HepG2 (cell line): ENCODE measurements around the gene CAMK1D. TPM values are rescaled to one million over a fixed set of nuclear protein-coding genes. Genes with fewer than 3 reads are reported as not detected.

Experiments
- ATAC-seq: fragments of 200-7000 bp; cut with Tn5 transposase; 3 replicates; pipeline ENCODE4 v1.9.1; 2020; ENCODE audit warnings: mild to moderate bottlenecking, moderate library complexity
- BruUV-seq: library from RNA; stranded (reverse); fragments of 400-500 nt; replicated peaks from 2 replicates; lab custom pipeline; 2021; lab: Mats Ljungman, UMichigan
- CTCF ChIA-PET: fragments of 300-600 bp; formaldehyde crosslinking; extraction: SDS; loops from one replicate; lab custom pipeline; 2021; ENCODE audit warnings: low total read pairs, inconsistent platforms, low intra/inter-chr PET ratio; lab: Yijun Ruan, JAX
- POLR2A ChIA-PET: fragments of 350-600 bp; sonication (Branson Sonifier 250); formaldehyde crosslinking; loops from one replicate; lab custom pipeline; 2020; ENCODE audit warnings: antibody characterized with exemption, inconsistent platforms; lab: Yijun Ruan, JAX
- DNase-seq: peaks from one replicate; pipeline ENCODE4 v3.0.0-alpha.2; 2015; ENCODE audit warnings: low spot score
- FAIRE-seq: peaks from 3 replicates; lab custom pipeline; 2011; peaks lifted over from hg19 to GRCh38; lab: Jason Lieb, UNC
- H2AFZ ChIP-seq: one replicate; pipeline ENCODE4 v1.6.1; 2011; ENCODE audit warnings: low read length, inconsistent platforms
- H3K27ac ChIP-seq: fragments of 300-600 bp; 3 replicates; pipeline ENCODE4 v1.8.0; 2011; ENCODE audit warnings: mixed run types, mild to moderate bottlenecking, mixed read lengths, low read length, inconsistent platforms; ENCODE audit not compliant: insufficient read depth; ENCODE audit errors: extremely low read length
- H3K27me3 ChIP-seq, 2 experiments: fragments of 200-600 bp in 1 of 2; 2 replicates in 1 of 2; 3 replicates in 1 of 2; pipeline versions ENCODE4 v1.6.0 to v1.8.0; 2011; ENCODE audit warnings: low read length in 2 of 2, mild to moderate bottlenecking in 2 of 2, moderate library complexity in 2 of 2, inconsistent platforms in 1 of 2; ENCODE audit not compliant: insufficient read depth in 2 of 2, control insufficient read depth in 1 of 2
- H3K36me3 ChIP-seq, 2 experiments: fragments of 200-600 bp in 1 of 2; replicated peaks in 1 of 2; 2 replicates in 1 of 2; 3 replicates in 1 of 2; pipeline versions ENCODE4 v1.5.1 to v1.8.0; 2011; ENCODE audit warnings: low read length in 2 of 2, inconsistent platforms in 1 of 2; ENCODE audit not compliant: insufficient read depth in 2 of 2, control insufficient read depth in 1 of 2
- H3K4me1 ChIP-seq: 2 replicates; pipeline ENCODE4 v1.5.1; 2012; ENCODE audit warnings: low read length, inconsistent platforms; ENCODE audit not compliant: insufficient read depth
- H3K4me2 ChIP-seq: 2 replicates; pipeline ENCODE4 v1.6.0; 2011; ENCODE audit warnings: low read depth, low read length, inconsistent platforms
- H3K4me3 ChIP-seq, 3 experiments: fragments of 200-600 bp in 1 of 3; sonication (generic), shearing (Covaris generic) in 1 of 3; replicated peaks in 1 of 3; 2 replicates each; pipeline ENCODE4 v1.5.1; 2011 to 2016; ENCODE audit warnings: low read length in 3 of 3, inconsistent platforms in 2 of 3, low read depth in 2 of 3, mild to moderate bottlenecking in 2 of 3, control low read depth in 1 of 3, mixed read lengths in 1 of 3; ENCODE audit not compliant: insufficient read depth in 1 of 3
- H3K79me2 ChIP-seq: one replicate; pipeline ENCODE4 v1.6.1; 2011; ENCODE audit warnings: low read length, inconsistent platforms; ENCODE audit not compliant: insufficient read depth
- H3K9ac ChIP-seq: 2 replicates; pipeline ENCODE4 v1.6.0; 2011; ENCODE audit warnings: mild to moderate bottlenecking, low read depth, low read length, inconsistent platforms; ENCODE audit not compliant: insufficient read depth
- H3K9me3 ChIP-seq: 2 replicates; pipeline ENCODE4 v1.5.1; 2012; ENCODE audit warnings: mild to moderate bottlenecking, low read length
- H4K20me1 ChIP-seq: 2 replicates; pipeline ENCODE4 v1.6.0; 2011; ENCODE audit warnings: inconsistent platforms, mild to moderate bottlenecking, low read length, moderate library complexity; ENCODE audit not compliant: insufficient read depth
- GATAD1 ChIP-seq: IDR thresholded peaks from 2 replicates; pipeline ENCODE4 v1.6.1; 2016; ENCODE audit warnings: missing genetic modification reagents, missing compliant biosample characterization
- KDM5A ChIP-seq: fragments of 200-600 bp; sonication (generic); IDR thresholded peaks from 2 replicates; pipeline ENCODE4 v1.7.0; 2018; ENCODE audit warnings: antibody characterized with exemption, mild to moderate bottlenecking, low read length, borderline replicate concordance
- KLF15 ChIP-seq: sonication (generic); formaldehyde crosslinking; IDR thresholded peaks from 2 replicates; pipeline ENCODE4 v1.8.1; 2023; ENCODE audit warnings: borderline replicate concordance, mild to moderate bottlenecking, inconsistent platforms, missing genetic modification reagents, mixed read lengths
- REXO4 ChIP-seq: sonication (generic); formaldehyde crosslinking; IDR thresholded peaks from 2 replicates; pipeline ENCODE4 v1.8.0; 2022; ENCODE audit warnings: missing genetic modification reagents, mild to moderate bottlenecking, borderline replicate concordance
- TBX3 ChIP-seq: fragments of 450-650 bp; IDR thresholded peaks from 2 replicates; pipeline ENCODE4 v1.6.1; 2017; ENCODE audit warnings: antibody characterized with exemption, mild to moderate bottlenecking, inconsistent platforms, borderline replicate concordance
- YEATS4 ChIP-seq: sonication (generic); formaldehyde crosslinking; IDR thresholded peaks from 2 replicates; pipeline ENCODE4 v1.4.0; 2020; ENCODE audit warnings: missing genetic modification reagents, borderline replicate concordance
- ZFP1 ChIP-seq: IDR thresholded peaks from 2 replicates; pipeline ENCODE4 v1.6.1; 2016
- ZFX ChIP-seq: sonication (generic); formaldehyde crosslinking; IDR thresholded peaks from 2 replicates; pipeline ENCODE4 v1.4.0; 2020; ENCODE audit warnings: mild to moderate bottlenecking, low read depth, missing genetic modification reagents, moderate library complexity
- ZNF256 ChIP-seq: sonication (generic); formaldehyde crosslinking; conservative IDR thresholded peaks from 2 replicates; pipeline ENCODE4 v1.4.0; 2020; ENCODE audit warnings: missing genetic modification reagents
- WGBS: methylation state at CpG from one replicate; pipeline ENCODE4 v1.1.6; 2017; ENCODE audit warnings: low lambda C conversion rate; 5-methylcytosine and 5-hydroxymethylcytosine counted together
- in situ Hi-C: cut with HindIII; loops from 2 replicates; pipeline ENCODE4 v1.10.0; 2017; ENCODE audit warnings: low pct_unique_long_range_greater_than_20kb; ENCODE audit not compliant: extremely low pct_ligation_motif_present
- intact Hi-C: fragments of 100-400 bp; cut with micrococcal nuclease; formaldehyde crosslinking; loops from one replicate; pipeline ENCODE4 v1.10.0; 2022; ENCODE audit not compliant: unreplicated experiment
- polyA plus RNA-seq, 8 experiments: library from polyadenylated mRNA; depleted of rRNA in 3 of 8; stranded (reverse) in 7 of 8; unstranded in 1 of 8; fragments of >200 nt; fragmentation: Illumina TruSeq in 4 of 8; extraction: Trizol in 4 of 8; gene quantifications; 2 replicates each; pipeline versions ENCODE4 v1.2.1 to v1.2.3, GENCODE V29; 2011 to 2016; ENCODE audit warnings: low read depth in 4 of 8, missing spikeins in 1 of 8, mixed read lengths in 1 of 8; ENCODE audit not compliant: insufficient read depth in 1 of 8
- total RNA-seq, 5 experiments: library from RNA; depleted of rRNA; stranded (reverse); fragments of >200 nt; fragmentation: Illumina TruSeq; extraction: Trizol; gene quantifications; 2 replicates each; pipeline ENCODE4 v1.2.3, GENCODE V29; 2016; ENCODE audit warnings: low read depth in 1 of 5
- TF ChIP-seq, protein P1 (sequence below): conservative IDR thresholded peaks from 2 replicates; pipeline ENCODE4 v1.6.1; 2018; ENCODE audit warnings: missing genetic modification reagents
- TF ChIP-seq, protein P2 (sequence below): sonication (generic); formaldehyde crosslinking; IDR thresholded peaks from 2 replicates; pipeline ENCODE4 v1.8.1; 2022; ENCODE audit warnings: mild to moderate bottlenecking, missing genetic modification reagents
- TF ChIP-seq, protein P3 (sequence below): IDR thresholded peaks from 2 replicates; pipeline ENCODE4 v1.6.1; 2016

CAMK1D gene
- total and polyA plus RNA-seq, 2 of the 13 experiments (the other 11 are each of a cell fraction or from before 2014, with no cell fraction given), result under 0.01 TPM; not detected in 1

DNA sequence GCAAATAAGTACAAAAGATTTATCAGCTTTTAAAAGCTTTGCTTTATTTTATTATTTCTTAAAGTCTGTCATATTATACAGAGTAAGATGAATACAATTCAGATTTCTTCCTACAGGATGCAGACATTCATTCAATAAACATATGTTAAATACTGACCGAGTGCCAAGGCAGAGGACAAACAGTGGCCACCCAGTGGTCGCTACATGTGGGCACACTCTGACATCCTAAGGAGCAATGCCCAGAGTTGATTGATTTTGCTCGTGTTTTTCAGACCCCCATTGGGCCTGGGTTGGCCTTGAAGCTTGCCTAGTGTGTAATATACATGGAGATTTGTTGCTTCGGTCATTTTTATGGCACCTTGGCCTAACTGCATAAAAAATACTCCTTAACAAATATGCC, 451.0 kb downstream of the CAMK1D start:
- Histone ChIP-seq H2AFZ (no peak overlapping the region), H3K4me2 (no peak overlapping the region), H3K36me3 (no peaks in the 10 kb centered on the region), H3K9ac (no peak overlapping the region), H4K20me1 (no peaks in the 10 kb centered on the region), H3K27ac (no peak overlapping the region), H3K27me3 (peaks cover 0 to 1% of the 10 kb centered on the region in 2 experiments; a peak in 1 of 5 replicates), H3K9me3 (no peaks in the 10 kb centered on the region), H3K4me1 (no peaks in the 10 kb centered on the region), H3K79me2 (no peaks in the 10 kb centered on the region), H3K4me3 (no peak overlapping the region)
- BruUV-seq, result no TSS peak
- in situ Hi-C loops (no loop called here), intact Hi-C loops (no loop called here)
- 15% methylated on average over 4 of the region's 4 CpGs for WGBS
- TF ChIP-seq GATAD1 (no peak), ZNF256 (no peak), YEATS4 (no peak), KLF15 (no peak)
- no peak for DNase-seq
- no peak for ATAC-seq
- ChIA-PET CTCF (no interaction called here), POLR2A (no interaction called here)
- FAIRE-seq, result no peak

DNA sequence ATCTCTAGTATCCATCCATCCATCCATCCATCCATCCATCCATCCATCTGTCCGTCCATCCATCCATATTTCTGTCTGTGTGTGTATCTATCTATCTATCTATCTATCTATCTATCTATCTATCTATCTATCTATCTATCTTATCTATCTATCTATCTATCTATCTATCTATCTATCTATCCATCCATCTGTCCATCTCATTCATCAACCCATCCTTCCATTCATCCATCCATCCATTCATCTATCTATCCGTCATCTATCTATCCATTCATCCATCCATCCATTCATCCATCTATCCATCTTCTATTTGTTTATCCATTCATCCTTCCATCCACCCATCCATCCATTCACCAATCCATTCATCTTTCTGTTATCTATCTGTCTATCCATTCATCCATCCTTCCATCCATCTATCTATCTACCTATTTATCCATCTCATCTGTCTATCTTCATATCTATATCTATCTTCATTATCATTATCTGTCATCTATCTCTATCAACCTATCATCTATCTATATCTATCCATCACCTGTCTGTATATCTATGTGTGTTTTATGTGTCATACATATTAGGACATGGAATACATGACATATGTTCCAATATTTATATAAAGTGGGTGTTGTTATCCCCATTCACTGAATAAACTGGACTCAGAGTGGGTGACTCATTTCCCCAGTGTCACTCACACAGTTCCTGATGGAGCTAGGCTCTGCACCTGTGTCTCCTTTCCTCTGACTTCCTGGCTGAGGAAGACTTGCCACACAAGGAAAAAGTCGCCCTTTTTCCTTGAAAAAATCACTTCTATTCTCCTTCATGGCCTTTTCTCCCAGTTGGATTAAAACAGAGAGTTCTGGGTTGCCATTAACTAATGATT, 452.1 kb downstream of the CAMK1D start:
- H3K4me1 ChIP-seq, result no peaks in the 10 kb centered on the region
- H3K27me3 ChIP-seq, result no peaks in the 10 kb centered on the region
- ChIA-PET POLR2A (no interaction called here), CTCF (no interaction called here)
- TF ChIP-seq, protein P1, sequence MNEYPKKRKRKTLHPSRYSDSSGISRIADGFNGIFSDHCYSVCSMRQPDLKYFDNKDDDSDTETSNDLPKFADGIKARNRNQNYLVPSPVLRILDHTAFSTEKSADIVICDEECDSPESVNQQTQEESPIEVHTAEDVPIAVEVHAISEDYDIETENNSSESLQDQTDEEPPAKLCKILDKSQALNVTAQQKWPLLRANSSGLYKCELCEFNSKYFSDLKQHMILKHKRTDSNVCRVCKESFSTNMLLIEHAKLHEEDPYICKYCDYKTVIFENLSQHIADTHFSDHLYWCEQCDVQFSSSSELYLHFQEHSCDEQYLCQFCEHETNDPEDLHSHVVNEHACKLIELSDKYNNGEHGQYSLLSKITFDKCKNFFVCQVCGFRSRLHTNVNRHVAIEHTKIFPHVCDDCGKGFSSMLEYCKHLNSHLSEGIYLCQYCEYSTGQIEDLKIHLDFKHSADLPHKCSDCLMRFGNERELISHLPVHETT (CRISPR knock-in tag), result no peak
- TF ChIP-seq TBX3 (no peak), ZFP1 (CRISPR knock-in tag) (no peak), ZFX (CRISPR knock-in tag) (no peak), REXO4 (no peak), KDM5A (no peak)
- TF ChIP-seq, protein P2, sequence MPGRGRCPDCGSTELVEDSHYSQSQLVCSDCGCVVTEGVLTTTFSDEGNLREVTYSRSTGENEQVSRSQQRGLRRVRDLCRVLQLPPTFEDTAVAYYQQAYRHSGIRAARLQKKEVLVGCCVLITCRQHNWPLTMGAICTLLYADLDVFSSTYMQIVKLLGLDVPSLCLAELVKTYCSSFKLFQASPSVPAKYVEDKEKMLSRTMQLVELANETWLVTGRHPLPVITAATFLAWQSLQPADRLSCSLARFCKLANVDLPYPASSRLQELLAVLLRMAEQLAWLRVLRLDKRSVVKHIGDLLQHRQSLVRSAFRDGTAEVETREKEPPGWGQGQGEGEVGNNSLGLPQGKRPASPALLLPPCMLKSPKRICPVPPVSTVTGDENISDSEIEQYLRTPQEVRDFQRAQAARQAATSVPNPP (CRISPR knock-in tag), result no peak
- TF ChIP-seq, protein P3, sequence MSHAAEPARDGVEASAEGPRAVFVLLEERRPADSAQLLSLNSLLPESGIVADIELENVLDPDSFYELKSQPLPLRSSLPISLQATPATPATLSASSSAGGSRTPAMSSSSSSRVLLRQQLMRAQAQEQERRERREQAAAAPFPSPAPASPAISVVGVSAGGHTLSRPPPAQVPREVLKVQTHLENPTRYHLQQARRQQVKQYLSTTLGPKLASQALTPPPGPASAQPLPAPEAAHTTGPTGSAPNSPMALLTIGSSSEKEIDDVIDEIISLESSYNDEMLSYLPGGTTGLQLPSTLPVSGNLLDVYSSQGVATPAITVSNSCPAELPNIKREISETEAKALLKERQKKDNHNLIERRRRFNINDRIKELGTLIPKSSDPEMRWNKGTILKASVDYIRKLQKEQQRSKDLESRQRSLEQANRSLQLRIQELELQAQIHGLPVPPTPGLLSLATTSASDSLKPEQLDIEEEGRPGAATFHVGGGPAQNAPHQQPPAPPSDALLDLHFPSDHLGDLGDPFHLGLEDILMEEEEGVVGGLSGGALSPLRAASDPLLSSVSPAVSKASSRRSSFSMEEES (CRISPR knock-in tag), result no peak
- no peaks in the 10 kb centered on the region for H3K36me3 ChIP-seq
- FAIRE-seq (no peak), DNase-seq (no peak), ATAC-seq (no peak)
- no peak overlapping the region for H3K4me2 ChIP-seq
- H3K9me3 ChIP-seq, result no peaks in the 10 kb centered on the region
- WGBS, result 16% methylated on average over 3 of the region's 3 CpGs
- in situ Hi-C loops, result no loop called here
- no peak overlapping the region for H2AFZ ChIP-seq
- no TSS peak for BruUV-seq
- no peaks in the 10 kb centered on the region for H4K20me1 ChIP-seq
- intact Hi-C loops, result no loop called here
- no peaks in the 10 kb centered on the region for H3K79me2 ChIP-seq
- H3K4me3 ChIP-seq, result no peak overlapping the region
- H3K27ac ChIP-seq, result no peak overlapping the region
- no peak overlapping the region for H3K9ac ChIP-seq
